Hematopoietic multipotent progenitor cell treated with erythropoietin and hydrocortisone succinate and interleukin-3 and kit ligand, for 4 days (in vitro differentiated cells): Measurements from ENCODE around the gene KIAA0232.
"Not testable (repeated sequence)": the region's sequence is repeated elsewhere in the genome, so short reads cannot be mapped to it uniquely, and the experiment has no call there.

Experiments
- DNase-seq: peaks from one replicate; pipeline ENCODE4 v3.0.0-alpha.2; 2015

KIAA0232 gene

GRCh38 chr4:6778435-6778834 lies 4.1 kb upstream of the KIAA0232 start:
- no peak for DNase-seq

- DNase-seq, result peak; percentile 58
Observed at GRCh38 chr4:6779667-6780565, 2.6 kb upstream of the KIAA0232 start.

GRCh38 chr4:6781113-6781512 lies 1.4 kb upstream of the KIAA0232 start:
- no peak for DNase-seq

- no peak for DNase-seq
Observed at GRCh38 chr4:6781561-6781960, 966 bp upstream of the KIAA0232 start.

DNA sequence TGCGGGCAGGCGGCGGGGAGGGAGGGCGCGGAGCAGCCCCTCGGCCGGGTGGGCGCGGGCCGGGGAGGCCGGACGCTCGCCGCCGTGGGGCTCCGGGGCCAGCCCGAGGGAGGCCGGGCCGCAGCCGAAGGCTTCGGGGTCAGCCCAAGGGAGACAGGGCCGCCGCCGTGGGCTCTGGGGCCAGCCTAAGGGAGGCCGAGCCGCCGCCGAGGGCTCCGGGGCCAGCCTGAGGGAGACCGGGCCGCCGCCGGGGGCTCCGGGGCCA lies 251 bp downstream of the KIAA0232 start:
- no peak for DNase-seq

GRCh38 chr4:6783111-6783981 lies 819 bp downstream of the KIAA0232 start:
- DNase-seq, result peak; percentile 96

- DNase-seq, result no peak
Observed at GRCh38 chr4:6785572-6785925, 3.0 kb downstream of the KIAA0232 start.

DNA sequence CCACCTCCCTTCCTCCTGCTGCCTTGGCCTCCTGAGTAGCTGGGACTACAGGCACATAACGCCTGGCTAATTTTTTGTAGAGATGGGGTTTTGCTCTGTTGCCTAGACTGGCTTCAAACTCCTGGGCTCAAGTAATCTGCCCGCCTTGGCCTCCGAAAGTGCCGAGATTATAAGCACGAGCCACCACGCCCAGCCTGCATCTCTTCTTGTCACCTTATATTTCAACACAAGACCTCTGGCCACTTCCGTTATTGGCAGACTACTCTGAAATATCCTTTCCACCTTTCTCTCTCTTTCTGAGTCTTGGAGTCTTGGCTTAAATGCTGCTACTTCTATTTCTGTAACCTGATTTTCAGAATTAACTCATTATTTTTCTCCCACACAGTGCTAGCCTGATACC lies 5.6 kb downstream of the KIAA0232 start:
- no peak for DNase-seq

DNA sequence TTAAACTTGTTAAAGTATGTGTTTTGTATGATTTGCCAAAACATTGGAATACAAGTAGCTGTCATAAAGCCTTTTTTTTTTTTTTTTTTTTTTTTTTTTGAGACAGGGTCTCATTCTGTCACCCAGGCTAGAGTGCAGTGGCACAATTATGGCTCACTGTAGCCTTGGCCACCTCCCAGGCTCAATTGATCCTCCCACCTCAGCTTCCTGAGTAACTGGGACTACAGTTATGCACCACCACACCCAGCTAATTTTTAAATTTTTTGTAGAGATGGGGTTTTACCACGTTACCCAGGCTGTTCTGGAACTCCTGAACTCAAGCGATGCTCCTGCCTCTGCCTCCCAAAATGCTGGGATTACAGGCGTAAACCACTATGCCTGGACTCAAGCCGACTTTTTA lies 8.7 kb downstream of the KIAA0232 start:
- not testable (repeated sequence) for DNase-seq

DNA sequence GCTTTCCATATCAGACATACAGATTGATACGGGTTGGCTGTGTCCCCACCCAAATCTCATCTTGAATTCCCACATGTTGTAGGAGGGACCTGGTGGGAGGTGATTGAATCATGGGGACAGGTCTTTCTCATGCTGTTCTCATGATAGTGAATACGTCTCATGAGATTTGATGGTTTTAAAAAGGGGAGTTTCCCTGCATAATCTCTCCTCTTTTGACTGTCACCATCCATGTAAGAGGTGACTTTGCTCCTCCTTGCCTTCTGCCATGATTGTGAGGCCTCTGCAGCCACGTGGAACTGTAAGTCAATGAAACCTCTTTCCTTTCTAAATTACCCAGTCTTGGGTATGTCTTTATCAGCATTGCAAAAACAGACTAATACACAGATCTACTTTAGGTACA lies 9.3 kb downstream of the KIAA0232 start:
- not testable (repeated sequence) for DNase-seq

DNA sequence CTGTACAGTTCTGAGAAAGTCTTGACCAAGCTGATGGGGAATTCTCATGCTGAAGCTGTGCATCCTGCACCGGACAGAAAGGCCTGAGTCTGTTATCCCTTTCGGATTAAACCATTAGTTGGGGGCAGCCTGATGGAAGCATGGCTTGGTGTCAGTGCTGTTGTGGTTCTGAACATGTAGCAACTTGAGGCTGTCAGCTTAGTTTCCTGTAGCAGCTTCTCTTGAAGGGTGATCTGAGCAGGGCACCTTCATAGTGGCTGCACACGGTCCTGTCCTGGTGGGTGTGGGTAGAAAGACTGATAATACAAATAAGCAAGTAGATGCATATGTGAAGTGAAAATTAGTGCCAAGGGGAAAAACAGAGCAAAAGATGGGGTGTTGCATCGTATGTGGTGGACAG lies 11.7 kb downstream of the KIAA0232 start:
- no peak for DNase-seq

GRCh38 chr4:6795821-6796220 lies 13.3 kb downstream of the KIAA0232 start:
- DNase-seq, result no peak

GRCh38 chr4:6797368-6797767 lies 14.8 kb downstream of the KIAA0232 start:
- DNase-seq, result not testable (repeated sequence)

- no peak for DNase-seq
Observed at GRCh38 chr4:6799091-6799490, 16.6 kb downstream of the KIAA0232 start.

- no peak for DNase-seq
Observed at GRCh38 chr4:6802025-6802424, 19.5 kb downstream of the KIAA0232 start.

- no peak for DNase-seq
Observed at GRCh38 chr4:6802626-6803025, 20.1 kb downstream of the KIAA0232 start.

DNA sequence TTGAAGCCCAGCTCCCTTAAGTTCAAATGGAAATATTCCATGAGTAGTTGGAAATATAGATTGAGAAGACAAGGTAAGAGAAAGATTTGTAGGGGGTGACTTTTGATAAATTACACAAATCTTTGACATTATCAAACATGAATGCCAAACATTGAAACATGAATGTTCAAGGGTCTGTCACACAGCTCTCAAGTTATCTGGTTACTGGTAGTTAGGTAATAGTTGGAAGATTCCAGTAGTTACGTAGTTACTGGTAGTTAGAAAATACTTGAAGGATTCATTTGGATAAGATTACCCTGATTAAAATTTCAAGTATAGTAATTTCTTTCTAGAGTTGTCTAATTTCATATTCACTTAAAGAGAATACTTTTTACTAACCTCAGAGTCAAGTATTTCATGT lies 20.7 kb downstream of the KIAA0232 start:
- DNase-seq, result no peak

DNA sequence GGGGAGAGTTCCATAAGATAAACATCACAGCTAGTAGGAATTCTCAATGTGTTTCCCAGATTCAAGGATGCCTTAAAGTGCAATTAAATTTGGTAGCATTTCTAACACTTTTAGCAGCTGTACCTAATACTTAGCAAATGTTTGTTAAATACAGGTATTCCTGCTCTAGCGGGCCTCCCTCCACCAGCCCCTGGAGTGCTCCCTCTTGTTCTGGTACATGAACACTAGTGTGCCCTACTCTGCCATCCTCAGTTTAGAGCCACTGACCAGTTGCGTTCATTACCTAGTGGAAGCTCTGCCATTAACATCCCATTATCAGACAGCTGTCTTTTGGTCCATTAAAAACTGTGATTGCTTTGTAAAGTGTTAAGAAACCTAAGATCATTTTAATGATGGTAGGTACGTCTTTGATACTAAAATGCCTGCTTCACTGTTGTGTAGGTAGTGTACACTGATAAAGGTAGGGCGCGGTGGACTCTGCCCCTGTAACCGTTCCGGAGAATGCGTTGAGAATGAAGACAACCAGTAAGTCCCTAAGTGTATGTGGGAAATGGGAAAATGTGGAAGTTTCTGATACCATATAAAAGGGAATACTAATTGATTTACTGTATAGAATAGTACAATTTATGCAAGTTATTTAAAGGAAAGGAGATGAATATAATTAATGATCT lies 21.7 kb downstream of the KIAA0232 start:
- DNase-seq, result no peak

DNA sequence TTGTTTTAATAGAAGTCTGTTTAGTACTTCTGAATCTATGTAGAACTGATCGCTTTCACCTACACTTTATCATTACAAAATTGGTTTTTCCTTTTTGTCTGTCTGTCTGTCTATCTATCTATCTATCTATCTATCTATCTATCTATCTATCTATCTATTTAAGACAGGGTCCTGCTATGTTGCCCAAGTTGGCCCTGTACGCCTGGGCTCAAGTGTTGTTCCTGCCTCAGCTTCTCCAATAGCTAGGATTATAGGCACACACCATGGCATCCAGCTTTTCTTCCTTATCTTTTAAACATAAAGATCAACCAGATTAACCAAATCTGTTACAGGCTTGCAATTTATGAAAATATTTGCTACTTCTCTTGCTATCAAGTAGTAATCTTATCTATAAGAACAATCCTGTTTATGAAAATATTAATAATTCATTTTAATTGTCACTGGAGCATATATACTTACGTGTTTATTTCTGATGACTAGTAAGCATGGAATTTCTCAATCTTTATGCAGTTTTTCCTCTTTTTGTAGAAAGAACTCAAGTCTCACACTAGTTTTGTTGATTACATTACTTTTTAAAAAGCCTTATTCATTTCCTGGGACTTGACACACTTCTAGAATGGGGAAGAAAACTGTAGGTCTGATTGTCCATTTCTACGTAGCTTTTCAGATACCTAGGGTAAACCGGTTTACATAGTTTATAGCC lies 24.5 kb downstream of the KIAA0232 start:
- peak; percentile 48 for DNase-seq

DNA sequence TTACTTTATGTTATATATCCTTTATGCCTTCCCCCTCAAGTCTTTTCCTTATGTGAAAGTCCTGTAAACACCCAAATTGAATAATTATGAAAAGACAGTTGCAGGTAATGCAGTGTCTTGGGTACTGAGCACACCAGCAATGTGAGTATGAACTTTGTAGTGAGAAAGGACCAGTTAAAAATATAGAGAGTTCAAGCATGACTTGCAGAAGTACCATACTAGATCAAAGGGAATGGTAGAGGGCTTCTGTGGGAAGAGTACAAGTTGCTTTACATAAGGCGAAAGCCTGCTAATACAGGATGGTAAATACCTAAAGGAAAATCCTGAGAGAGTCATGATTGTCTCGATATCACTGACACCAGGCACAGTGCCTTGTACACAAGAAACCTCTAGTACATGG lies 25.7 kb downstream of the KIAA0232 start:
- no peak for DNase-seq

DNA sequence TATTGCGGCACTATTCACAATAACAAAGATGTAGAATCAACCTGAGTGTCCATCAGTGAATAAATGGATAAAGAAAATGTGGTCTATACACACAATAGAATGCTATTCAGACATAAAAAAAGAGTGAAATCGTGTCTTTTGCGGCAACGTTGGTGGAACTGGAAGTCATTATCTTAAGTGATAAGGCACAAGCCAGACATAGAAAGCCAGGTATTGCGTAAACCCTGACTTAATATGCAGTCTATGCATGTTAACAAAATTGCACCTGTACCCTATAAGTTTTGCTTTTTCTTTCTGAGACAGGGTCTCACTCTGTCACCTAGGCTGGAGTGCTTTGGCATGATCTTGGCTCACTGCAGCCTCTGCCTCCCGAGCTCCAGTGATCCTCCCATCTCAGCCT lies 28.6 kb downstream of the KIAA0232 start:
- peak; percentile 65 for DNase-seq

DNA sequence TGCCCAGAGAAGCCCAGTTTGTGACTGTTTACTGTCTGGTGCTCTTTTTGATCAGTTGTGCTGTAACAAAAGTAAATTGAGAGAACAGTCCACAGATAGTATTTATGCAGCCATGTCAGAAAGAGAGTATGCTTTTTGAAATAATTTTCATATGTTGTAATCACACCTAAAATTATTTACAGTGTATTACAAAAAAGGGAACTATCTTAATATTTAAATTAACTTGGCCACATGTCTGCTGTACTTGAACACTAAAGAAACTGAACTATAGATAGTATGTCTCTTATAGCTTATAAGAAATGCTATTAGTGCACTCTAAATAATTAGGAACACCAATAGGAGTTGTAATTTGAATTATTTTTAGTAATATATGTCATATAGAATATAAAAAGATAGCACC lies 30.2 kb downstream of the KIAA0232 start:
- DNase-seq, result no peak

DNA sequence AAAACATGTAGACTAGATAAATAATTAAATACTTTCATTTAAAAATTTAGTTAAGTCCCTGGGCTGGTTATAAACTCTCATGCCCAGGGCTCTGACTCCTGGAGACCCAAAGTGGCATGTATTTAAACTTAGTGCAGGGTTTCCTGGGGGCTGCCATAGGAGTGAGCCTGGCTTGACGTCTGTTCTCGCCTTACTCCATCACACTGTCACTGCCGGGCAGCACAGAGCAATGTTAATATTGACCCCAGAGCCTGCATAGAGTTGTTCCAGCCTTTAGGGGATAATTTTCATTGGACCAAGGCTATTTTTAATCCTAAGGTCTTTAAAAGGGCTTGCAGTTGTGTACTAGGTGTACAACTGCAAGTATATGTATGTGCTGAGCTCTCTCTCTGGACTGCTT lies 31.2 kb downstream of the KIAA0232 start:
- no peak for DNase-seq
